Stomach smooth muscle (tissue), 2 donors: ENCODE results near the gene BCL2.

Source experiments
- H3K27ac ChIP-seq: one replicate; pipeline ENCODE4 v1.7.0; 2013; ENCODE audit warnings: mild to moderate bottlenecking, low read length, inconsistent platforms
- H3K27me3 ChIP-seq, 2 donors: one replicate each; pipeline ENCODE4 v1.7.0; 2013; ENCODE audit warnings: low read length in 2 of 2; ENCODE audit not compliant: insufficient read depth in 2 of 2, control insufficient read depth in 1 of 2
- H3K36me3 ChIP-seq, 2 donors: one replicate each; pipeline ENCODE4 v1.7.0; 2013; ENCODE audit warnings: low read length in 2 of 2; ENCODE audit not compliant: control insufficient read depth in 2 of 2, insufficient read depth in 2 of 2
- H3K4me1 ChIP-seq: one replicate; pipeline ENCODE4 v1.7.0; 2013; ENCODE audit warnings: low read length; ENCODE audit not compliant: control insufficient read depth, insufficient read depth
- H3K4me3 ChIP-seq, 2 donors: one replicate each; pipeline ENCODE4 v1.7.0; 2013; ENCODE audit warnings: low read length in 2 of 2
- H3K9ac ChIP-seq, 2 donors: one replicate each; pipeline ENCODE4 v1.7.0; 2013; ENCODE audit warnings: low read length in 2 of 2, mild to moderate bottlenecking in 1 of 2
- H3K9me3 ChIP-seq, 2 donors: one replicate each; pipeline ENCODE4 v1.7.0; 2013; ENCODE audit warnings: low read length in 2 of 2; ENCODE audit not compliant: control insufficient read depth in 2 of 2
- donor health status: healthy.
- donor health status: Pancreatic carcinoma.

Gene BCL2

GRCh38 chr18:63297687-63298399, 21.7 kb downstream of the BCL2 start:
- H3K27ac ChIP-seq = peak overlapping the region; percentile 47
- no peaks in the 10 kb centered on the region for H3K36me3 ChIP-seq
- no peaks in the 10 kb centered on the region for H3K9me3 ChIP-seq
- H3K9ac ChIP-seq = no peak overlapping the region
- H3K4me1 ChIP-seq = peaks cover 35% of the 10 kb centered on the region
- H3K4me3 ChIP-seq = peak overlapping the region; percentile 12 to 36
- H3K27me3 ChIP-seq = no peaks in the 10 kb centered on the region

GRCh38 chr18:63293935-63294334, 25.6 kb downstream of the BCL2 start:
- Histone ChIP-seq H3K36me3 (no peaks in the 10 kb centered on the region), H3K27me3 (no peaks in the 10 kb centered on the region), H3K27ac (no peak overlapping the region), H3K9ac (no peak overlapping the region), H3K9me3 (no peaks in the 10 kb centered on the region), H3K4me1 (peaks cover 26% of the 10 kb centered on the region), H3K4me3 (peak overlapping the region in 1 of 2 donors; percentile 15)

GRCh38 chr18:63292831-63293683, 26.5 kb downstream of the BCL2 start:
- H3K4me3 ChIP-seq = no peak overlapping the region
- no peaks in the 10 kb centered on the region for H3K27me3 ChIP-seq
- peaks cover 21% of the 10 kb centered on the region for H3K4me1 ChIP-seq
- no peak overlapping the region for H3K9ac ChIP-seq
- no peak overlapping the region for H3K27ac ChIP-seq
- no peaks in the 10 kb centered on the region for H3K9me3 ChIP-seq
- no peaks in the 10 kb centered on the region for H3K36me3 ChIP-seq

GRCh38 chr18:63291278-63291677, 28.3 kb downstream of the BCL2 start:
- Histone ChIP-seq H3K9ac (no peak overlapping the region), H3K36me3 (no peaks in the 10 kb centered on the region), H3K27me3 (no peaks in the 10 kb centered on the region), H3K27ac (no peak overlapping the region), H3K4me1 (peaks cover 16% of the 10 kb centered on the region), H3K4me3 (no peak overlapping the region), H3K9me3 (no peaks in the 10 kb centered on the region)

GRCh38 chr18:63290821-63291200, 28.8 kb downstream of the BCL2 start:
- Histone ChIP-seq H3K4me3 (no peak overlapping the region), H3K9me3 (no peaks in the 10 kb centered on the region), H3K4me1 (peaks cover 16% of the 10 kb centered on the region), H3K27ac (no peak overlapping the region), H3K36me3 (no peaks in the 10 kb centered on the region), H3K9ac (no peak overlapping the region), H3K27me3 (no peaks in the 10 kb centered on the region)

- Histone ChIP-seq H3K4me3 (no peak overlapping the region), H3K9me3 (no peaks in the 10 kb centered on the region), H3K9ac (no peak overlapping the region), H3K36me3 (no peaks in the 10 kb centered on the region), H3K27me3 (no peaks in the 10 kb centered on the region), H3K27ac (no peak overlapping the region), H3K4me1 (peaks cover 19% of the 10 kb centered on the region)
Measured at GRCh38 chr18:63290166-63290820, 29.3 kb downstream of the BCL2 start.

GRCh38 chr18:63288311-63288710, 31.3 kb downstream of the BCL2 start:
- H3K4me3 ChIP-seq = no peak overlapping the region
- H3K9me3 ChIP-seq = no peaks in the 10 kb centered on the region
- no peak overlapping the region for H3K27ac ChIP-seq
- H3K4me1 ChIP-seq = peaks cover 35% of the 10 kb centered on the region
- no peaks in the 10 kb centered on the region for H3K36me3 ChIP-seq
- no peak overlapping the region for H3K9ac ChIP-seq
- H3K27me3 ChIP-seq = no peaks in the 10 kb centered on the region

GRCh38 chr18:63287691-63288220, 31.8 kb downstream of the BCL2 start:
- no peaks in the 10 kb centered on the region for H3K36me3 ChIP-seq
- H3K4me1 ChIP-seq = peaks cover 35% of the 10 kb centered on the region
- H3K27ac ChIP-seq = peak overlapping the region; percentile 82
- no peak overlapping the region for H3K4me3 ChIP-seq
- H3K9me3 ChIP-seq = no peaks in the 10 kb centered on the region
- H3K9ac ChIP-seq = no peak overlapping the region
- H3K27me3 ChIP-seq = no peaks in the 10 kb centered on the region

- Histone ChIP-seq H3K27ac (peak overlapping the region; percentile 82), H3K27me3 (no peaks in the 10 kb centered on the region), H3K4me3 (no peak overlapping the region), H3K9ac (no peak overlapping the region), H3K36me3 (no peaks in the 10 kb centered on the region), H3K9me3 (no peaks in the 10 kb centered on the region), H3K4me1 (peaks cover 35% of the 10 kb centered on the region)
Measured at GRCh38 chr18:63286926-63287325, 32.6 kb downstream of the BCL2 start.

- Histone ChIP-seq H3K9me3 (no peaks in the 10 kb centered on the region), H3K4me3 (peak overlapping the region; percentile 8 to 40), H3K27ac (peak overlapping the region; percentile 82), H3K36me3 (no peaks in the 10 kb centered on the region), H3K27me3 (no peaks in the 10 kb centered on the region), H3K9ac (no peak overlapping the region), H3K4me1 (peaks cover 35% of the 10 kb centered on the region)
Measured at GRCh38 chr18:63284827-63285733, 34.5 kb downstream of the BCL2 start.
